ENCODE measurements around the gene OTUB1.

- TF ChIP-seq POLR2A (IDR thresholded peaks at IDR 0.05) (no peak), EP300 (IDR thresholded peaks at IDR 0.05) (no peak)
- TF ChIP-seq, protein P1, sequence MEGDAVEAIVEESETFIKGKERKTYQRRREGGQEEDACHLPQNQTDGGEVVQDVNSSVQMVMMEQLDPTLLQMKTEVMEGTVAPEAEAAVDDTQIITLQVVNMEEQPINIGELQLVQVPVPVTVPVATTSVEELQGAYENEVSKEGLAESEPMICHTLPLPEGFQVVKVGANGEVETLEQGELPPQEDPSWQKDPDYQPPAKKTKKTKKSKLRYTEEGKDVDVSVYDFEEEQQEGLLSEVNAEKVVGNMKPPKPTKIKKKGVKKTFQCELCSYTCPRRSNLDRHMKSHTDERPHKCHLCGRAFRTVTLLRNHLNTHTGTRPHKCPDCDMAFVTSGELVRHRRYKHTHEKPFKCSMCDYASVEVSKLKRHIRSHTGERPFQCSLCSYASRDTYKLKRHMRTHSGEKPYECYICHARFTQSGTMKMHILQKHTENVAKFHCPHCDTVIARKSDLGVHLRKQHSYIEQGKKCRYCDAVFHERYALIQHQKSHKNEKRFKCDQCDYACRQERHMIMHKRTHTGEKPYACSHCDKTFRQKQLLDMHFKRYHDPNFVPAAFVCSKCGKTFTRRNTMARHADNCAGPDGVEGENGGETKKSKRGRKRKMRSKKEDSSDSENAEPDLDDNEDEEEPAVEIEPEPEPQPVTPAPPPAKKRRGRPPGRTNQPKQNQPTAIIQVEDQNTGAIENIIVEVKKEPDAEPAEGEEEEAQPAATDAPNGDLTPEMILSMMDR (IDR thresholded peaks at IDR 0.05), result no peak
Measured at GRCh38 chr11:63993993-63994392, 7.8 kb downstream of the OTUB1 start.

Measured in tibial nerve (tissue), 4 donors.